ENCODE data around the gene FOSL1. TPM values are rescaled to one million over a fixed set of nuclear protein-coding genes. Genes with fewer than 3 reads are reported as not detected.

FOSL1 gene
- polyA plus RNA-seq (2013, experiment 1 of 2; ENCODE audit: insufficient read length), result 36.1 TPM
- polyA plus RNA-seq (2013, experiment 2 of 2; ENCODE audit: insufficient read length), result 37.2 TPM

GRCh38 chr11:65900125-65900898, at the start of gene FOSL1:
FOSL1 (minus strand) TSS chr11:65900388; CDS start chr11:65900339, 49 bp downstream.
- DNase-seq, result peak; percentile 97

- DNase-seq, result no peak
Measured at GRCh38 chr11:65947603-65948125, 47.5 kb upstream of the FOSL1 start.

GRCh38 chr11:65947133-65947532, 46.9 kb upstream of the FOSL1 start:
- DNase-seq, result no peak

GRCh38 chr11:65946655-65947054, 46.5 kb upstream of the FOSL1 start:
- DNase-seq, result no peak

- DNase-seq, result no peak
Measured at GRCh38 chr11:65945941-65946558, 45.9 kb upstream of the FOSL1 start.

- DNase-seq, result no peak
Measured at GRCh38 chr11:65945430-65945911, 45.3 kb upstream of the FOSL1 start, which contains the start of gene TSGA10IP. TSGA10IP (plus strand) TSS chr11:65945480; CDS start chr11:65945676, 196 bp downstream.

GRCh38 chr11:65944767-65945166, 44.6 kb upstream of the FOSL1 start:
- DNase-seq, result no peak

GRCh38 chr11:65944191-65944590, 44.0 kb upstream of the FOSL1 start:
- no peak for DNase-seq

GRCh38 chr11:65942531-65942930, 42.3 kb upstream of the FOSL1 start:
- DNase-seq, result no peak

GRCh38 chr11:65941720-65942310, 41.6 kb upstream of the FOSL1 start:
- no peak for DNase-seq

- DNase-seq, result no peak
Measured at GRCh38 chr11:65937766-65938165, 37.6 kb upstream of the FOSL1 start.

- no peak for DNase-seq
Measured at GRCh38 chr11:65934014-65934413, 33.8 kb upstream of the FOSL1 start.

- DNase-seq, result peak; percentile 54
Measured at GRCh38 chr11:65932558-65932919, 32.4 kb upstream of the FOSL1 start.

- DNase-seq, result no peak
Measured at GRCh38 chr11:65931773-65932557, 31.8 kb upstream of the FOSL1 start.

GRCh38 chr11:65928667-65929066, 28.5 kb upstream of the FOSL1 start:
- no peak for DNase-seq

GRCh38 chr11:65927904-65928397, 27.8 kb upstream of the FOSL1 start:
- DNase-seq, result no peak

GRCh38 chr11:65925397-65925796, 25.2 kb upstream of the FOSL1 start:
- no peak for DNase-seq

- no peak for DNase-seq
Measured at GRCh38 chr11:65922565-65922964, 22.4 kb upstream of the FOSL1 start.

- no peak for DNase-seq
Measured at GRCh38 chr11:65921876-65922275, 21.7 kb upstream of the FOSL1 start.

- no peak for DNase-seq
Measured at GRCh38 chr11:65921033-65921555, 20.9 kb upstream of the FOSL1 start.

- no peak for DNase-seq
Measured at GRCh38 chr11:65920372-65920802, 20.2 kb upstream of the FOSL1 start.

All from fibroblast of skin of scalp (primary cell).